ENCODE measurements around the gene SLC17A8. TPM values are rescaled to one million over a fixed set of nuclear protein-coding genes. Genes with fewer than 3 reads are reported as not detected.
A peak's percentile ranks its signal among the peaks of the same experiment; 100 is the strongest.
"Not testable (repeated sequence)": the region's sequence is repeated elsewhere in the genome, so short reads cannot be mapped to it uniquely, and the experiment has no call there.

The SLC17A8 gene
- total RNA-seq, result not detected

- DNase-seq, result no peak
Observed at GRCh38 chr12:100356644-100357223, at the start of gene SLC17A8. Gene SLC17A8, plus strand, starts transcription at chr12:100357074. Its CDS starts 318 bp downstream, at chr12:100357392.

- DNase-seq, result not testable (repeated sequence)
Observed at GRCh38 chr12:100308138-100308537, 48.7 kb upstream of the SLC17A8 start.

DNA sequence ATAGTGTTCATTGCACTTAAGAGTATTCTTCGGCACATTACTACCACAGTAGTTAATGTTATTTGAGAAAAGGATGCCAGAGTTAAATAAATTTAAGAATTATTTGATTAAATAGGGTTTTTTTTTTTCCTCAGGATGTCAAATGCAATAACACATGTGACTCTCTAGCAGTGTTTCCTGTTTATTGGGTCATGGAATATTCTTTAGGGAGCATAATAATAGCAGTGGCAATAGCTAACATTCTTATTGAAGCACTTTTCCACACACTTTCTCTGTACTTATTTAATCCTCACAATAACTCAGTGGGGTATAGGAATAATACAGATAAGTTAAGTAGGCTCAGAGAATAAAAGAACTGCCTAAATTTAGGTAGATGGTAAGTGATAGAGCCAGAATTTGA, 45.6 kb upstream of the SLC17A8 start:
- no peak for DNase-seq

DNA sequence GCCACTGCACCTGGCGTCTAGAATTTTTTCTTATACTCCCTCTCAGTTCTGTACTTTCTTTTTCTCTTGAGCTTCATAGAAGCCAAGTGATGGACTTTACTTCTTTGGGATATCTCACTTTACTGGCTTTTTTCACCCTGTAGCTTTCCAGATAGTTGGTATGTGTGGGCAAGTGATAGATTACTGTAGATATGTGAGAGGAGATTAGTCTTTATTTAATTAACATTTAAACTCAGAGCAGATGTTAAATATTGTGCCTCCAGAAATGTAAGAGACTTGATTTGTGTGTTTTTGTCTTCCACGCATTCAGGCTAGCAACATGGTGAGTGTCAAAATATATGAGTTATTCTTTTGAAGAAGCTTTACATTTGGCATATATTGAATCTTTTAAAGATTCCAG, 39.5 kb upstream of the SLC17A8 start:
- no peak for DNase-seq

DNA sequence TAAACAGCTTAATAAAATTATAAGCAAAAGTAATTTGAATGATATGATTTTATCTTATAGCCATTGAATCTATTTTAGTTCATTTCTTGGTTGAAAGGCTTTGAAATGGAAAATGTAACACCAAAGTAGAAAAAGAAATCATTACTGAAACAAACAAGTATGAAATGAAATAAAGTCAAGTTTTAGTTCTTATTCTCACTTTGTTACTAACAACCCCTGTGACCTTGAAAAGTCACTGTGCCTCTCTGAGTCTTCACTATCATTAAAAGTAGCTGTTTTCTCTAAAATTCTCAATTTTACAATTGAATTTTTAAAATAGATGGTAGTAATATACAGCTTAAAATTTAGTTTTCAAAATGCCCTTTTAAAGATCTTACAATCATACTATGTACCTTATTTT, 32.4 kb upstream of the SLC17A8 start:
- no peak for DNase-seq

DNA sequence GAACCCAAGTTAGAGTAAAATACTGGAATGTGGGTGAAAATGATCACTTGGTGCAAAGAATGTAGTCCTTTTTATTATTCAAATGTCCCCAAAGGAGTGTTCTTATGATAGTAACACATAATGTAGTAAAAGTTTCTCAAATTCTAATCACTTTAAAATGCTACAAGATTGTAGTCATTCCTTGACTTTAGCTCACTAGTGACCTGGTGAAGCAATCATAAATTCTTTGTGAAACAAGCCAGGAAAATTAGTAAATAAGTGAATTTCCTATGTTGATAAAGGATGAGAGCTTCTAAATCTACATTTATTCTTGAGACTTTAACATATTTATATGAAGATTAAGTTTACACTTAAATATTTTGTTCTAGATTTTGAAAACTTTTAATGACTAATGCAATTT, 30.7 kb upstream of the SLC17A8 start:
- no peak for DNase-seq

GRCh38 chr12:100329800-100330199, 27.1 kb upstream of the SLC17A8 start:
- DNase-seq, result no peak

- no peak for DNase-seq
Observed at GRCh38 chr12:100331871-100332270, 25.0 kb upstream of the SLC17A8 start.

DNA sequence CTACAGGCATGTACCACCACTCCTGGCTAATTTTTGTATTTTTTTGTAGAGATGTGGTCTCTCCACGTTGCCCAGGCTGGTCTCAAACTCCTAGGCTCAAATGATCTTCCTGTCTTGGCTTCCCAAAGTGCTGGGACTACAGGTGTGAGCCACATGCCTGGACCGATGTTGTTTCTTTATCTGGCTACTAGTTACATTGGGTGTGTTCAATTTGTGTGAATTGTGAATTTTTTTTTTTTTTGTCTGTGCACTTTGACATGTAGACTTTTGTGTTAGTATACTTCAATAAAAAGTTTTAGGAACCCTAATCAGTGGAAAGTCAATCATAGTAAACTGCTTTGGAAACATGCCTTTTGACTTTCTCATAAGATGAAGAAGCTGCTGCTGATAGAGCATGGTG, 24.0 kb upstream of the SLC17A8 start:
- DNase-seq, result no peak

DNA sequence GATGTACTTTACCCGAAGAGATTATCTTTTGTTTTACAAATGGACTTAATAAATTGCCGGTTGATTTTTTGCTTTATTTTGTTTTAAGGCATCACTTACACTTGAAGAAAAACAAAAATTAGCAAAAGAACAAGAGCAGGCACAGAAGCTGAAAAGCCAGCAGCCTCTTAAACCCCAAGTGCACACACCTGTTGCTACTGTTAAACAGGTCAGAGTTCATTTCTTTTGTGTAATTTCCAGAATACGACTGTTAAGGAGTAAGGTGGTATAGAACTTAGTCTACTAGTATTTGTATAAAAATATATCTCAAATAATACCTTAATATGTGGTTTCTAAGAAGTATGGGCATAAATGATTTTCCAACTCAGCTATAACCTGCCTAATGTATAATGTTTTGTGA, 19.6 kb upstream of the SLC17A8 start:
- DNase-seq, result no peak

- DNase-seq, result no peak
Observed at GRCh38 chr12:100337727-100338126, 19.1 kb upstream of the SLC17A8 start.

DNA sequence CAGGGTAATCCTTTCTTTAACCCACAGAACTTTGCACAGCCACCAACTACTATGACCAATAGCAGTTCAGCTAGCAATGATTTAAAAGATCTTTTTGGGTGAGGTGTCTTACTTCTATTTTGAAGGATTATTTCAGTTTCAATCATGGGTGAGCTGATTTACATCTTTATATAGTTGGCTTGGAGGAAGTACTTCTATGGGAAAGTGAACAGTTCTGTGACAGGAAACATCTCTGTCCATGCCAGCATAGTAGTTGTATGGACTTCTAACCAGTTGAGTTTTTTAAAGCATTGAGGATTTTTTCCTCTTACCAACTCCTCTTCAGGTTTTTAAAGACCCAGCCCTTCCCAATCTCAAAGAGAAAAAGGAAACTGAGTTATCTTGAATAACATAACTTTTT, 17.8 kb upstream of the SLC17A8 start:
- no peak for DNase-seq

DNA sequence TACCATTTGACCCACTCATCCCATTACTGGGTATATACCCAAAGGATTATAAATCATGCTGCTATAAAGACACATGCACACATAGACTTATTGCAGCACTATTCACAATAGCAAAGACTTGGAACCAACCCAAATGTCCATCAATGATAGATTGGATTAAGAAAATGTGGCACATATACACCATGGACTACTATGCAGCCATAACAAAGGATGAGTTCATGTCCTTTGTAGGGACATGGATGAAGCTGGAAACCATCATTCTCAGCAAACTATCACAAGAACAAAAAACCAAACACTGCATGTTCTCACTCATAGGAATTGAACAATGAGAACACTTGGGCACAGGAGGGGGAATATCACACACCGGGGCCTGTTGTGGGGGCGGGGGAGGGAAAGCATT, 14.0 kb upstream of the SLC17A8 start:
- not testable (repeated sequence) for DNase-seq

DNA sequence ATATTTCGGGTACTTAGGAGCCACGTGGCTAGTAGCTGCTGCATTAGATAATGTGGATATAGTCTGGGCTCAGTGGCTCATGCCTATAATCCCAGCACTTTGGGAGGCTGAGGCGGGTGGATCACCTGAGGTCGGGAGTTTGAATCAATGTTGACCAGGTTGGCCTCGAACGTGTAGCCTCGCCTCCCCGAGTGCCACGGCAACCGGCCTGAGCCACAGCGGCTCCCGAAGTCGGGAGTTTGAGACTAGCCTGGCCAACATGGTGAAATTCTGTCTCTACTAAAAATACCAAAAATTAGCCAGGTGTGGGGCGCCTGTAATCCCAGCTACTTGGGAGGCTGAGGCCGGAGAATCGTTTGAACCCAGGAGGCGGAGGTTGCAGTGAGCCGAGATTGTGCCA, 12.5 kb upstream of the SLC17A8 start:
- DNase-seq, result not testable (repeated sequence)

DNA sequence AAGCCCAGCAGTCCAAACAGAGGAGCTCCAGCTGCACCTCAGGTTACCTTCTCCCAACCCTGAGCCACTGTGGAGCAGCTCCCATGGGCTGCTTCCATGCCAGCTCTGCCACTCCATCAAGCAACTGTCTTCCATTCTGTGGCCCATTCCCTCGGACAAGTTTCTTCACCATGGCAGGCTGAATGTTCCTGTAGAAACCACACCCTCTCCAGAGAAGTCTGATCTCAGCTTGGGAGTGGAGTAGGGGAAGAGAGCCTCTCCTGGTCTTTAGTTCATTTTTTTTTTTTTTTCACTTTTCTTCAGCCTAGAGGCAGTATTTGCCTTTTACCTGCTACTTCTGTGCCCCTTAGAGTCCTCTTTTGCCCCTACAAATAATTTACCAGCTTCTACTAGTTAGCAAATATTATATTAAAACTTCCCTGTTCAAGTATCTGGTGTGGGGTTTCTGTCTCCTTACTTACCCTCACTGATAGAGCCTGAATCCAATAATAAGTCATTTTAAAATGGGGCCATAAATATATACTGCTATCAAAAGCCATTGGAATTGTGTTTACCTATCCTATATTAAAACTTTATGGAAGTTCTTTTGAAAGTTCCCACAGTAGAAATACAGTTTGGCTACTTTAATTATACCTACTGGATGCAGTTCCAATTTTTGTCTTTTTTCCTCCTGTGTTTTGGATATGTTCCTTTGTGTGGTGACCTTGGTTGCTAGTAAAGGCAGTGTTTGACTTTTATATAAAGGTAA, 11.7 kb upstream of the SLC17A8 start:
- no peak for DNase-seq

GRCh38 chr12:100346660-100347059, 10.2 kb upstream of the SLC17A8 start:
- DNase-seq, result no peak

GRCh38 chr12:100348657-100349454, 8.0 kb upstream of the SLC17A8 start:
- DNase-seq, result no peak

GRCh38 chr12:100359248-100359647, 2.4 kb downstream of the SLC17A8 start:
- no peak for DNase-seq

- peak; percentile 27 for DNase-seq
Observed at GRCh38 chr12:100359822-100360221, 2.9 kb downstream of the SLC17A8 start.

DNA sequence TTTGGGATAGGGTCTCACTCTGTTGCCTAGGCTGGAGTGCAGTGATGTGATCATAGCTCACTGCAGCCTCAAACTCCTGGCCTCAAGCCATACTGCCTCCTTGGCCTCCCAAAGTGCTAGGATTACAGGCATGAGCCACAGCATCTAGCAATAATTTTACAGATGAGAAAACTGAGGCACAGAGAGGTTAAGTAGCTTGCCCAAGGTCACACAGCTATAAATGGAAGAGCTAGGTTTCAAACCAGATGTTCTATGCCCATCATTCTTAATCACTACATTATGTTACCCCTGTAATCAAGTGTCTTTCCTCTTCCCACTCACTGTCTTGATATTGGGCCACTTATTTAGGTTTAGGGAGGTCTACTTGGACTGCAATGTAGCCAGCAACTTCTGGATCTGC, 3.6 kb downstream of the SLC17A8 start:
- DNase-seq, result no peak

GRCh38 chr12:100364324-100364723, 7.5 kb downstream of the SLC17A8 start:
- DNase-seq, result no peak

DNA sequence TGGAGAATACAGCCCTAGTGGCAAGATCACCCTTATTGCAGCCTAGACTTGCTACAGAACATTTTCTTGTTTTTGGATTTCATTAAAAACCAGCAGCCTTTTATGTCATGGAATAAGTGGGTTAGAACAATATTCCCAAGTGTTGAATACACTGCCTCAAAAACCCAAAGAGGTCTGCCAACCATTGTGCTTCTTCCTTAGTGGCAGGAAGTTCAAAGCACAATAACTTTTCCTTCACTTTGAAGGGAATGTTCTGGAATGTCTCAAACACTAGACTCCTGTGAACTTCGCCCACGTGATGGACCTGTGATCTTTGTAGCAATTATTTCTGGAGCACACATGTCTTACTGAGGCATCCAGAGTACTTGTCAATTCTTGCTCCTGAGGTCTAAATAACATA, 8.5 kb downstream of the SLC17A8 start:
- no peak for DNase-seq

GRCh38 chr12:100368066-100368465, 11.2 kb downstream of the SLC17A8 start:
- DNase-seq, result no peak

Data from skin of body (tissue), 2 donors.